Cardiac muscle cell (in vitro differentiated cells and primary cell): ENCODE results near the gene NOC4L. TPM values are rescaled to one million over a fixed set of nuclear protein-coding genes. Genes with fewer than 3 reads are reported as not detected.

Experiments used
- DNase-seq, 2 donors: peaks; one replicate each; pipeline versions ENCODE4 v3.0.0 to v3.0.0-alpha.2; 2010 to 2017; ENCODE audit warnings: low read depth in 1 of 2, low spot score in 1 of 2
- H3K27ac ChIP-seq: fragments of 200-600 bp; sonication (generic); 2 replicates; pipeline ENCODE4 v1.5.1; 2016
- H3K27me3 ChIP-seq: fragments of 200-600 bp; sonication (generic); 2 replicates; pipeline ENCODE4 v1.6.0; 2016; ENCODE audit warnings: control low read depth
- H3K36me3 ChIP-seq: fragments of 200-600 bp; sonication (generic); 2 replicates; pipeline ENCODE4 v1.5.1; 2016; ENCODE audit warnings: control low read depth
- H3K4me1 ChIP-seq: fragments of 200-600 bp; sonication (generic); 2 replicates; pipeline ENCODE4 v1.8.1; 2017; ENCODE audit warnings: low read depth, mild to moderate bottlenecking, mixed run types
- H3K4me3 ChIP-seq: fragments of 200-600 bp; sonication (generic); 2 replicates; pipeline ENCODE4 v1.5.1; 2016; ENCODE audit warnings: mild to moderate bottlenecking
- H3K9me3 ChIP-seq: fragments of 200-600 bp; sonication (generic); 2 replicates; pipeline ENCODE4 v1.5.1; 2017; ENCODE audit warnings: low read depth, mild to moderate bottlenecking, control low read depth
- polyA plus RNA-seq: library from polyadenylated mRNA; unstranded; fragments of >200 nt; fragmentation: Nextera tagmentation; extraction: Ambion mirVana; gene quantifications from 2 replicates; pipeline ENCODE4 v1.2.1, GENCODE V29; 2016
- total RNA-seq: library from RNA; depleted of rRNA; stranded (reverse); fragments of >200 nt; gene quantifications from 2 replicates; pipeline ENCODE4 v1.2.3, GENCODE V29; 2016
- TF ChIP-seq, protein P1 (sequence below): IDR thresholded peaks from 2 replicates; pipeline ENCODE4 v1.5.1; 2012; ENCODE audit warnings: low read depth, mild to moderate bottlenecking, low read length

Gene NOC4L
- total and polyA plus RNA-seq, 2 experiments from 2014 or later: 17.1 to 33.1 TPM

DNA sequence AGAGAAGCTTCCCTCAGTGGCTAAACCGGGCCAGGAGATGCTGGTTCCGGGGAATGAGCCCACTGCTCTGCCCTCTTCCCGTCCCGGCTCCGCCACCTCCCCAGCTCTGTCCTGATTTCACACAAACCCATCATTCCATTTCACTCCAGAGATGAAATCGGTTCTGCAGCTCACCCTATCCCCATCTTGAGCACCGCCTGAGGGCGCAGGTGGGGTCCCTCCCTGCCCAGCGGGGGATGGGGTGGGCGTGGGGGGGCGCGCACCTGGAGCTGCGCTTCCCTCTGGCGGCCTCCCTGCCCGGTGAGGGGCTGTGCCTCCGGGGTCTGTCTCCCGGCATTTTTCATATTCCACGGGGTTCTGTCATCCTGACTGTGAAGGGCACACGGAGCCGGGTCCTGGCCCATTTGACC, 44.7 kb downstream of the NOC4L start:
- Histone ChIP-seq H3K27me3 (peaks cover 21% of the 10 kb centered on the region), H3K27ac (no peak overlapping the region)

DNA sequence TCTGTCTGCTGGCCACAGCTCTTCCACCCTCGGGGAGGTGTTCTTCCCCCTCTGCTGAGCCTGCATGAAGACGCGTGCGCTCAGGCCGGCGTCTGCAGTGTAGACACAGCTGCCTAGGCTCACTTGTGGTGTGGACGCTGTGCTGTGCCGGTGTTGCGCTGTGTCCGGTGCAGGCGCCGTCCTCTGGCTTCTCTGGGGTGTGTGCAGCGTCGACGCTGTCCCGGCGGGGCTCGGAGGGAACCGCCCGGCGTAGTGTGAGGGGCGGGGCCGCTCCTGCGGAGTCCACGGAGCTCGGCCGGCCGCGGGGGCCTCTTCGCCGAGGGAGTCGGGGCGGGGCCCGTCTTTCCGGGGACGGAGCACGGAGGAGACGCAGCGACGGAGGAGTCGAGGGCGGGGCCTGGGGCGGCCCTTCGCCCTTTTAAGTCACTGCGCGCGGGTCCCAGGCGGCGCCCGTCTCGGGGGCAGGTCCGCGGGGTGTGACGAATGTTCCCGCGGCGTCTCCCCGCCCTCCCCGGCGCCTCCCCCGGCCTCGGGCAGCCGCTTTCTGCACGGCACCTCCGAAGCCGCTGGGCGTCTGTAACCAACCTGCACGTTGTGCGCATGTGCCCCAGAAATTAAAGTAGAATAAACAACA, 45.2 kb downstream of the NOC4L start:
- Histone ChIP-seq H3K9me3 (no peaks in the 10 kb centered on the region), H3K36me3 (no peaks in the 10 kb centered on the region), H3K27ac (peak overlapping the region; percentile 5), H3K4me3 (peak overlapping the region; percentile 30), H3K4me1 (no peaks in the 10 kb centered on the region), H3K27me3 (peaks cover 21% of the 10 kb centered on the region)
- DNase-seq: peak; percentile 94
- TF ChIP-seq, protein P1, sequence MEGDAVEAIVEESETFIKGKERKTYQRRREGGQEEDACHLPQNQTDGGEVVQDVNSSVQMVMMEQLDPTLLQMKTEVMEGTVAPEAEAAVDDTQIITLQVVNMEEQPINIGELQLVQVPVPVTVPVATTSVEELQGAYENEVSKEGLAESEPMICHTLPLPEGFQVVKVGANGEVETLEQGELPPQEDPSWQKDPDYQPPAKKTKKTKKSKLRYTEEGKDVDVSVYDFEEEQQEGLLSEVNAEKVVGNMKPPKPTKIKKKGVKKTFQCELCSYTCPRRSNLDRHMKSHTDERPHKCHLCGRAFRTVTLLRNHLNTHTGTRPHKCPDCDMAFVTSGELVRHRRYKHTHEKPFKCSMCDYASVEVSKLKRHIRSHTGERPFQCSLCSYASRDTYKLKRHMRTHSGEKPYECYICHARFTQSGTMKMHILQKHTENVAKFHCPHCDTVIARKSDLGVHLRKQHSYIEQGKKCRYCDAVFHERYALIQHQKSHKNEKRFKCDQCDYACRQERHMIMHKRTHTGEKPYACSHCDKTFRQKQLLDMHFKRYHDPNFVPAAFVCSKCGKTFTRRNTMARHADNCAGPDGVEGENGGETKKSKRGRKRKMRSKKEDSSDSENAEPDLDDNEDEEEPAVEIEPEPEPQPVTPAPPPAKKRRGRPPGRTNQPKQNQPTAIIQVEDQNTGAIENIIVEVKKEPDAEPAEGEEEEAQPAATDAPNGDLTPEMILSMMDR: no peak

More for the DNA sequence above, 44.7 kb downstream of the NOC4L start:
- Histone ChIP-seq H3K9me3 (no peaks in the 10 kb centered on the region), H3K36me3 (no peaks in the 10 kb centered on the region), H3K4me3 (peak overlapping the region; percentile 30), H3K4me1 (no peaks in the 10 kb centered on the region)
- no peak for DNase-seq
- TF ChIP-seq, protein P1: no peak

DNA sequence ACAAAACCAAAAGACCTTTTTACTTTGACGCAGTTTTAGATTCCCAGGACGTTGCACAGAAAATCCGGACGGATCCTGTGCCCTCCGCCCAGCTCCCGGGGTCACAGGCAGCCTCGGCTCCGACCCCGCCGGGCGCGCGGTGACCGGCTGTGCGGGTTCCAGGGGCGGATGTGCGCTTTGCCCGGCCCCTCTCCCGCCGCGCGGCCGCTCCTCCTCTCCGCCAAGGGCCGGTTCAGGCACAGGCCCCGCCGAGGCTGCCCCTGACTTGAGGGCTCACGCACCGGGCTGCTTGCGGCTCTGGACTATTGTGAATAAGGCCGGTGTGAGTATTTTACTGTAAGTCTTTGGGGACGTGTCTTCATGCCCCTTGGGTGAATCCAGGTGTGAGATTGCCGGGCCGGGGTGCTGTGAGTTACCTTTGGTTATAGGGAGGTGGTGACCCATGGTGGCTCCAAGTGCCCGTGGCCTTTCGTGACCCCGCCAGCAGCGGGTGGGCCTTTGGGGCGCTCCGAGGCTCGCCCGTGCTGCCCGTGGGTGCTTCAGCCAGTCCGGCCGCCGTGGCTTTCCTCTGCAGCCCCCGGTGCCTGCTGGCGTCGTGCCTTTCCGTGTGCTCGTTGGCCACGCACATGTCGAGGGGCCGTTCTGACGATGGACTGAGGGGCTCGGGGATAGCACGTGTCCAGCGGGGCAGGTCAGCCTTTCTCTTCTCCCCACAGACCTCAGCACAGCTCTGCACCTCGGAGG, 45.9 kb downstream of the NOC4L start:
- TF ChIP-seq, protein P1: no peak
- DNase-seq: peak in 1 of 2 donors; percentile 48
- peak overlapping the region; percentile 5 for H3K27ac ChIP-seq
- H3K4me3 ChIP-seq: peak overlapping the region; percentile 30
- H3K36me3 ChIP-seq: no peaks in the 10 kb centered on the region
- H3K27me3 ChIP-seq: peaks cover 20% of the 10 kb centered on the region
- no peaks in the 10 kb centered on the region for H3K4me1 ChIP-seq
- H3K9me3 ChIP-seq: no peaks in the 10 kb centered on the region

DNA sequence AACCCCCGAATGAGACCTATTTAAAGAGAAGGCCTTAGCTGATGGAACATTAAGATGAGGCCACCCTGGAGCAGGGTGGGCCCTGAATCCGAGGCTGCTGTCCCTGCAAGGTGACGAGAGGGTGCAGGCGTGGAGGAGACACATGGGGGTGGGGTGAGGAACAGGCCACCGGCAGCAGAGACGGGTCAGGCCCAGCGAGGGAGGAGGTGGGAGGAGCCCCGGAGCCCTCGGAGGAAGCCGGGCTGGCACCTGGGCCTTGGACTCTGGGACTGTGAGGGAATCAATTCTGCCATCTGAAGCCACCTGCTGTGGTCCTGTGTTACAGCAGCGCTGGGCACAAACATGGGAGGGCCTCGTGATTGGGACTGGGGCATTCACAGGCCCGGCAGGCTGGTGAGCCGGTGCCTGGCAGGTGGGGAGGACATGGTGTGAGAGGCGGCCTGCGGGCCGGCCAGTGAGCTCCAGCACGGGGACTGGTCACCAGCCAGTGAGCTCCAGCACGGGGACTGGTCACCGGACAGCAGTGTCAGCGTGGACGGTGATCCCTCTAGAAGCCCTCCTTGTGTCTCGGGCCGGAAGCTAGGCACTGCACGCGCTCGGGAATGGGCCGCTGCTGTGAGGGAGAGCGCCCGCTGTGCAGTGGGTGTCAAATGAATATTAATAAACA, 46.7 kb downstream of the NOC4L start:
- no peaks in the 10 kb centered on the region for H3K9me3 ChIP-seq
- no peak for DNase-seq
- no peak overlapping the region for H3K27ac ChIP-seq
- TF ChIP-seq, protein P1: no peak
- no peak overlapping the region for H3K4me3 ChIP-seq
- peaks cover 16% of the 10 kb centered on the region for H3K27me3 ChIP-seq
- H3K36me3 ChIP-seq: no peaks in the 10 kb centered on the region
- no peaks in the 10 kb centered on the region for H3K4me1 ChIP-seq

DNA sequence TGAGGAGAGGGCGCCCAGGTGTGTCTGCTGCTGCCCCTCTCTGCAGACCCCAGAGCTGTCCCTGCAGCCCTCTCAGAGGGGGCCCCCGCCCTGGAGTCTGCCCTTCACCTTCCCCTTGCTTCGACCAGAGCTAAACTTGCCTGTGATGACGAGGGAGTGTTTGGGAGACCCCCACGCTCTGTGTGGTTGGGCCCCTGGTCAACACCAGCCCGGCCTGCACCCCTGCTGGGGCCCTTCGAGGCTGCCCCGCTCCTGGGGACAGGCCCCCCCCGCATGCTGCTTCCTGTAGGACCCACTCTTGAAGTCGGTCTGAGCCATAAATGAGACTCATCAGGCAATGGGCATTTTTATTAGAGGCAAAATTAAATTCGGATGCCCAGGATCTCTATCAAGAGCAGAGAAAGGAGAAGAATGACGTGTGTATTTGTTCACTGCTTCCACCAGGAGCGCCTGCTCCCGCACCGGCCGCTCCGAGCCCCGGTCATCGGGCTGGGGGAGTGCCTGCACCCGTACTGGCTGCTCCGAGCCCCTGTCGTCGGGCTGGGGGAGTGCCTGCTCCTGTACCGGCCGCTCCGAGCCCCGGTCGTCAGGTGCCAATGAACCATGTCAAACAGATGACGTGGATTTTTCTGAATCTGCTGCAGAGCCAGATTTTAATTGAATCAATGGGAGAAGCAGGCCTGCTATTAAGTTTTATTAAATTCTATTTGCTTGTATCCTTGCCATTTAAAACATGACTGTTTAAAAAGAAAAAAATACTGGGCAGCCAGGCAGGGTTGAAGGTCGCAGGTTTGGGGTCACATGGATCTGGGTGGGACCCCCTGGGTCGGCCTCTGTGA, 47.7 kb downstream of the NOC4L start:
- H3K9me3 ChIP-seq: no peaks in the 10 kb centered on the region
- no peak for DNase-seq
- H3K27me3 ChIP-seq: peaks cover 6% of the 10 kb centered on the region
- TF ChIP-seq, protein P1: peak; percentile 4
- no peaks in the 10 kb centered on the region for H3K4me1 ChIP-seq
- H3K4me3 ChIP-seq: no peak overlapping the region
- H3K27ac ChIP-seq: no peak overlapping the region
- no peaks in the 10 kb centered on the region for H3K36me3 ChIP-seq
